GM18526 (cell line): ENCODE data around the gene CHMP1B.

Experiments used
- POLR2A ChIP-seq: IDR thresholded peaks from 3 replicates; pipeline ENCODE4 v1.6.1; 2011; ENCODE audit not compliant: insufficient read length; ENCODE audit errors: extremely low read depth

Gene CHMP1B

DNA sequence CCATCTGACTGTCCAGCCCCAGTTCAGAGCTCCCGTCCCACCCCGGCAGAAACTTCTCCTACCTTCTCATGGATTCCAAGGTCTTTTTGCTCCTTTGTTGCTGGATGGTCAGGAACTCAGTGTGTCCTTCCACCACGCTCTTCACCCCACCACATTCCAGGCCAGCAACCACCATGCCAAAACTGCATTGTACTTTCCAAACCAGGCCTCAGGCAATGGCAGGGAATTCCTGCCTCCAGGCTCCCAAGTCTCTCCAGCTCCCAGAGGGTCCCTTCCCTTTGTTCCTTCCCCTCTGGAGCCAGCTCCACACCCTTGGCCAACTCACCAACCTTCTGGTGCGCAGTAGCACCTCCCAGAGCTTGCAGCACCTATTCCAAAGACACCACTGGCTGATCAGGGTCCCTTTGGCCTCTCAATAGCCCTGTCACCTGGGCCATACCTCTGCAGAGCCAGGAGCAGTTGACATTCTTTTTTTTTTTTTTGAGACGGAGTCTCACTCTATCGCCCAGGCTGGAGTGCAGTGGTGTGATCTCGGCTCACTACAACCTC is 8.1 kb downstream of the CHMP1B start:
- no peak for TF ChIP-seq POLR2A

DNA sequence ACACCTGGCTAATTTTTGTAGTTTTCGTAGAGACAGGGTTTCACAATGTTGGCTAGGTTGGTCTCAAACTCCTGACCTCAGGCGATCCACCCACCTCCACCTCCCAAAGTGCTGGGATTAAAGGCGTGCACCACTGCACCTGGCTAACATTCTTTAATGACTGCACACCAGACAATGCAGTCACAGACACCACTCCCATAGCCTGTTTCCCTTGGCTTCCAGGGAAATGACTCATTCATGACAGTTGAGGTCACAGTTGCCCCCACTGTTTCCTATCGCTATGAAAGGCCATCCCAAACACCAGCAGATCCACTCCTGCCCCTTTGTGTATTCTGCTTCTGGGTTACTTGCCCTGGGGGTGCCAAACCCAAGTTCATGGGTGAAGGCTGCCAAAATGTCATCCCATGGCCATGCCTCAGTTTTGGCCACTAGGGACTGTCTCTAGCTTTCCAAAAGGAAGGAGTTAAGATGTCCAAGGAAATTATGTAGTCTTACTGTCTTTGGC is 8.7 kb downstream of the CHMP1B start:
- no peak for TF ChIP-seq POLR2A

DNA sequence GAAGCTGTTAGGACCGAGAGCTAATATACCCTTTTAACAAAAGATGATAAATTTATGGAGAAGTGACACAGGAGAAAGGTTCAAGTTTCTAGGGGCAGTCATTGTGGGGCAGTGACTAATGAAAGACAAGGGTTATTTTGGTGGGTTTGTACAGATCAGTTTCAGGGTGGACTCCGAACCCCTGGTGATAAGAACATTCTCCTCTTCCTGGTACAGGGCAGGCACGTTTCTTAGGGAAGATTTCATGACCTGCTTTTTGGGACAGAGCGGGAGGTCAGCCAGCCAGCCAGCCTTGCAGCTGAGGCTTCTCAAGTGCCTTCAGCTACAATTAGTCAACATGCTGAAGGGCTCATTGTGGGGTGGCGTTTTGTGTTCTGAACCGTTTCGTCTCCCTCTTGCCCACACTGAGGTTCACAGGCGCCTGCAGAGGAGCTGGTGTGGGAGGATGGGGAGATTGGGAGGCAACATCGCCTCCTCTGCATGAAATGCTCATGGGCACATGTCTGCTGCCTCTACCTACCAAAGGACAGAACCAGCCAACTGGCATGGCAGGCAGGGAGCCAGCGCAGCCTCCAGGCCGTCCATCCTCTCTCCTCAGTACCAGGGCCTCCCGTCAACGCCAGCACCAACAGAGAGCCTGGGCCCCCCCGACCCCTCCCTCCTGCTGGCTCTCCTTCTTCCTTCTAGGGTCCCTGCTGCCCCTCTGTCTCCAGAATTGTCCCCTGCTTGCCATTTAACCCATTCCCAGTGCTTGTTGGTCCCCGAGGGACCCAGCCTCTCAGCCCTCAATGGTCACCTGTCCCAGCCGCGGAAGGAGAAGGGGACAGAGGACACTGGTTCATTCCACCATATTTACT is 9.6 kb downstream of the CHMP1B start:
- TF ChIP-seq POLR2A = no peak

- no peak for TF ChIP-seq POLR2A
These were observed 10.5 kb downstream of the CHMP1B start for GRCh38 chr18:11861583-11862288.

- TF ChIP-seq POLR2A = no peak
These were observed 11.4 kb downstream of the CHMP1B start for GRCh38 chr18:11862468-11863137.

GRCh38 chr18:11864471-11864870 is 13.3 kb downstream of the CHMP1B start:
- no peak for TF ChIP-seq POLR2A

DNA sequence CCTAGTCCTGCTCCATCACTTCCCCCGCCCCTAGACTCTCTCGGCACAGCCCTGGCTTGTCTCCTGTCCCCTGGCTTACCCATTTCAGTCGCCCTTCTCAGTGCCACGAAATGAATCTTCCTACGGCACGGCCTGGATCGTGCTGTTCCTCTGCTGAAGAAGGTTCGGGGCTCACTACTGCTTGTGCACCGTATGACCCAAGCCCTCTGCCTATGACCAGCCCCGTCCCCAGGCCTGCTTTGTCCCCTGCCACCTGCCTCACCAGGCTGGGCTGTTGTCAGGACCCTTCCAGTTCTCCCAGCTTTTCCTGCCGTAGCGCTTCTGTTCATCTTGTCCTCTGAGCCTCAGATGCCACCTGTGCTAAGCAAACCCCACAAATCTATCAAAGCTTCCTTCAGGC is 13.9 kb downstream of the CHMP1B start:
- no peak for TF ChIP-seq POLR2A

GRCh38 chr18:11866329-11866728 is 15.1 kb downstream of the CHMP1B start:
- no peak for TF ChIP-seq POLR2A

- no peak for TF ChIP-seq POLR2A
These were observed 15.6 kb downstream of the CHMP1B start for GRCh38 chr18:11866764-11867163.

- no peak for TF ChIP-seq POLR2A
These were observed 17.0 kb downstream of the CHMP1B start for GRCh38 chr18:11868230-11868629.

DNA sequence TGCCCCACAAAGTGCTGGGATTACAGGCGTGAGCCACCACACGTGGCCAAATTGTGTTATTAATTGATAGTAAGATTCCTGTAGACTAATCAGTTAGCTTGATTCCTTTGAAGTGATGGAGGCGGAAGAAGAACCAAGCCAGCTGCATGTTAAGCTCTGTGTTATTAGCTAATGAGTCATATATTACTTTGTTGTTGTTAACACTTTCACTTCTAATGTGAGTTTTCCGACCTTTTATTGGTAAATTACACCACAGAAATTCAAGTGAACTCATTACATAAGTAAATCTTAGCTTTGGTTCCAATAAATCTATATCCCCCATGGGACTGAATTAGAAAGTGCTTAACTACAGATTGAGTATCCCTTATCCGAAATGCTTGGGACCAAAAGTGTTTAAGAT is 20.3 kb downstream of the CHMP1B start:
- TF ChIP-seq POLR2A = no peak

GRCh38 chr18:11872479-11873136 is 21.4 kb downstream of the CHMP1B start:
- TF ChIP-seq POLR2A = no peak

DNA sequence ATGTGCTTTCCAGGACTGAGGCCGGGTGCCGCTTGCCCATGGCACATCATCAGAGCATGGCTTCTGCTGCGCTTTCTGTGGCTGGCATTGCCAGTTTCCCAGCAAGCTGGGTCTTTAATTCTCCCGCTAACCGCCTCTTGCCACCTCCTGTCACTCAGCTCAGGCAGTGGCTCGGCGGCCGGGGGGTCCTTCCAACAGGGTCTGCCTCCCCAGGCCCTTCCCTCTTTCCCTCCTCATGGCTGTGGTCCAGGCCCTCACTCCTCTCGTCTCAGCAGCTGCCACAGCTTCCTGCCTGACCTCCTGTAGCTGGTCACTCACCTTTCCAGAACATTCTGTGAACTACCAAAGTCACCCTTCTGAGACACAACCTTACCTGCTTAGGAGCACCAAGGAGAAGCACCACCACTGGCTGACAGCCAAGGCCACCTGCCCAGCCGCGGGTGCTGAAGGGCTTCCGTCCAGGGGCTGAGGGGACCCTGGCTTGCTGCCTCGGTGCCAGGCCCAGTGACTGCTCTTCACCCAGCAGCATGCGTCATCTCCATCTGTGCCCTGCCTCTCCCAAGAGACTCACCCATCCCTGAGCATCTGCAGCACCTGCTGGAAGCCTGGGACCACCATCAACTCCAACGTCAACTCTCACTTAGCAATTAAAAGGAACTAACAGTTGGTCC is 22.6 kb downstream of the CHMP1B start:
- TF ChIP-seq POLR2A = no peak

GRCh38 chr18:11874676-11875075 is 23.5 kb downstream of the CHMP1B start:
- TF ChIP-seq POLR2A = no peak

GRCh38 chr18:11877497-11878135 is 26.4 kb downstream of the CHMP1B start:
- no peak for TF ChIP-seq POLR2A
